ENCODE measurements around the gene USP35. TPM values are rescaled to one million over a fixed set of nuclear protein-coding genes. Genes with fewer than 3 reads are reported as not detected.

USP35 gene
- total RNA-seq, 1 experiment from 2014 or later: 8.5 TPM

DNA sequence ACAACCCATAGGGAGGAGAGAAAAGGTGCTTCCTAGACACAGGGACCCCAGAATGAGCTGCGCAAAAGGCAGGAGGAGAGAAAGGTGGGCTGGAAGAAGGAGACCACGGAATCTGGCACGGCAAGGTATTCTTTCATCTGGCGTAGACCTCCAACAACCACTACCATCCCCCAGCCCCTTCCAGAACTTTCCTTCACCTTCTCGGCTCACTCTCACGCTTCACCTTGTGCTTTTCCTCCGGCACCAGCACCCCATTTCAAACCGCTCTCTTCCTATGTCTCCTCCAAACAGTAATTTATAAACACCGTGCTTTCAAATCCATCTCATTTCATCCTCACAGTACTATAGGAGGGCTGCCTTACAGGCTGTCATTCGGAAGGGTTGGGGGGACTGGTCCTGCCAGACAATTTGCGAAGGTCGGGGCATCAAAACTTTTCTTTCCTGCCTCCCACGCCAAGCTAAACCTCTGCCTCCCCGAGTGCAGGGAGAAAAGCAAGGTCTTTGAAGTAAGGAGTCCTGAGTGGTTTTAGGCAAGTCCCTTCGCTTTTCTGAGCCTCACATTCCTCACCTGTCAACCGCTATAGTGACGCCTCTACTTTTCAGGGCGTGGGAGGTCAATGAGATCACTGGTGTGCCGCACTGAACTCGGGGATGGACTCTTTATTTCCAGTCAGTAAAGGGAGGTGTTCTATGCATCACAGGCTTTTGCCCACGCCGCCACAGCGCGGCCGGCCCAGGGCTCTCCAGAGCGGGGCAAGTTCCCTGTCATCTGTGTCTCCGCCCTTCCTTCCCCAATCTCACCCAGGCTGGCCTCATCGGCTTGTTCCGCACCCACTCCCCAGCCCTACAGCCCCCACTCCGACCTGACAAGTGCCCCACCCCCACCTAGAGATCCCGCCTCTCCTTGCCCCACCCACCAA, 1.1 kb upstream of the USP35 start:
- Histone ChIP-seq H3K27me3 (ENCODE audit: low read length) (no peaks in the 10 kb centered on the region), H3K36me3 (ENCODE audit: low read depth, low read length) (peaks cover 2% of the 10 kb centered on the region; the same call in 1 of the 2 replicates), H3K9ac (ENCODE audit: low read length) (peak overlapping the region; percentile 81), H3K79me2 (ENCODE audit: low read length) (peaks cover 62% of the 10 kb centered on the region), H3F3A (ENCODE audit: low read length, unreplicated experiment) (no peaks in the 10 kb centered on the region), H3K9me2 (replicated peaks; ENCODE audit: low read length) (no peaks in the 10 kb centered on the region), H3K27ac (ENCODE audit: low read length) (peak overlapping the region; percentile 50; the same call in 1 of the 2 replicates), H3K4me2 (ENCODE audit: low read length) (peak overlapping the region; percentile 99), H3K4me3 (ENCODE audit: low read length) (peak overlapping the region; percentile 97), H3K9me3 (ENCODE audit: low read length) (no peaks in the 10 kb centered on the region), H3K4me1 (ENCODE audit: insufficient read depth, low read length) (peaks cover 40% of the 10 kb centered on the region), H4K20me1 (ENCODE audit: low read length) (no peaks in the 10 kb centered on the region), H2AFZ (ENCODE audit: low read length) (peak overlapping the region; percentile 91)
- POLR2A ChIA-PET (ENCODE audit: unreplicated experiment): interaction anchor here (0.5 to 1.0 kb wide), 3 partner anchors 38 to 44 kb away, joined by 3 read pairs; no protein-coding TSS in a partner anchor
- BruUV-seq (replicated peaks): TSS peak; percentile 36
- no peak for DNase-seq
- TF ChIP-seq, protein P1, sequence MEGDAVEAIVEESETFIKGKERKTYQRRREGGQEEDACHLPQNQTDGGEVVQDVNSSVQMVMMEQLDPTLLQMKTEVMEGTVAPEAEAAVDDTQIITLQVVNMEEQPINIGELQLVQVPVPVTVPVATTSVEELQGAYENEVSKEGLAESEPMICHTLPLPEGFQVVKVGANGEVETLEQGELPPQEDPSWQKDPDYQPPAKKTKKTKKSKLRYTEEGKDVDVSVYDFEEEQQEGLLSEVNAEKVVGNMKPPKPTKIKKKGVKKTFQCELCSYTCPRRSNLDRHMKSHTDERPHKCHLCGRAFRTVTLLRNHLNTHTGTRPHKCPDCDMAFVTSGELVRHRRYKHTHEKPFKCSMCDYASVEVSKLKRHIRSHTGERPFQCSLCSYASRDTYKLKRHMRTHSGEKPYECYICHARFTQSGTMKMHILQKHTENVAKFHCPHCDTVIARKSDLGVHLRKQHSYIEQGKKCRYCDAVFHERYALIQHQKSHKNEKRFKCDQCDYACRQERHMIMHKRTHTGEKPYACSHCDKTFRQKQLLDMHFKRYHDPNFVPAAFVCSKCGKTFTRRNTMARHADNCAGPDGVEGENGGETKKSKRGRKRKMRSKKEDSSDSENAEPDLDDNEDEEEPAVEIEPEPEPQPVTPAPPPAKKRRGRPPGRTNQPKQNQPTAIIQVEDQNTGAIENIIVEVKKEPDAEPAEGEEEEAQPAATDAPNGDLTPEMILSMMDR (conservative IDR thresholded peaks at IDR 0.05; ENCODE audit: low read depth, low read length): no peak
- no peak for TF ChIP-seq EZH2phosphoT487 (IDR thresholded peaks at IDR 0.05; ENCODE audit: borderline replicate concordance, low read length)
- no peak for TF ChIP-seq EZH2 (IDR thresholded peaks at IDR 0.05; ENCODE audit: low read length, unreplicated experiment)
- CTCF ChIA-PET: interaction anchor here (0.7 to 1.1 kb wide), 2 partner anchors 16 to 38 kb away, joined by 3 to 11 read pairs; no protein-coding TSS in a partner anchor
- intact Hi-C loops (cut with micrococcal nuclease): loop anchor here (1.0 kb wide), 1 partner anchor 38 kb away; no protein-coding TSS in a partner anchor
- peak; percentile 17 for ATAC-seq

DNA sequence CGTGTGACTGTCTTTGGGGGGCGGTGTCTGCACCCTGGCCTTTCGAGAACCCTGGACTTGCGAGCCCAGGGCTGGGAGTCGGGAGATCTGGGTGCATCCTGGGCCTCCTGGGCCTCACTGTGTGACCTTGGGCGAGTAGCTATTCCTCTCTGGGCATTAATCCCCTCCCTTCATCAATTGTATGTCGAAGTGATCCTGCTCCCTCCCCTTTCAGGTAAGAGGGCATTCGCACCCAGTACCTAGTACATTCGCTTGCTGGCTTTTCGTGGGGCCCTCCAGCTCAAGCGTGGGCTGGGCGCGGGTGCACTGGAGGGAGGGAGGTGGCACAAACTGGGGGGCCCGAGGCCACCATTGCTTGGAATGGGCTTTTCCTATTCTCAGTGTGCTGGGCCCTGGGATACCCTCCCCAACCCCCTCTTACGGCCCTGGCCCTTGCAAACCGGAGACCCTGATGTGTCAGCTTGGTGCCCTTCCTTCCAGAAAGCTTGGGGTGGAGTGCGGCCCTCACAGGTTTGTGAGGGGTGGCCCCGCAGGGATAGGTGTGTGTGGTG, 530 bp downstream of the USP35 start:
- DNase-seq (no peak), ATAC-seq (no peak; the same call in 1 of the 2 replicates)
- H3K9me3 ChIP-seq (ENCODE audit: low read length): no peaks in the 10 kb centered on the region
- H3K79me2 ChIP-seq (ENCODE audit: low read length): peaks cover 62% of the 10 kb centered on the region
- H2AFZ ChIP-seq (ENCODE audit: low read length): peak overlapping the region; percentile 91
- H3K27me3 ChIP-seq (ENCODE audit: low read length): no peaks in the 10 kb centered on the region
- H3K36me3 ChIP-seq (ENCODE audit: low read depth, low read length): no peaks in the 10 kb centered on the region
- peak overlapping the region; percentile 99 for H3K4me2 ChIP-seq (ENCODE audit: low read length)
- no peak overlapping the region for H3K27ac ChIP-seq (ENCODE audit: low read length)
- H3K4me3 ChIP-seq (ENCODE audit: low read length): peak overlapping the region; percentile 97
- CTCF ChIA-PET: interaction anchor here (1.1 kb wide), 1 partner anchor 40 kb away, joined by 3 read pairs; no protein-coding TSS in a partner anchor
- H3K9me2 ChIP-seq (replicated peaks; ENCODE audit: low read length): no peaks in the 10 kb centered on the region
- H3K9ac ChIP-seq (ENCODE audit: low read length): peak overlapping the region; percentile 81
- peaks cover 44% of the 10 kb centered on the region for H3K4me1 ChIP-seq (ENCODE audit: insufficient read depth, low read length)
- TSS peak; percentile 38 for BruUV-seq (replicated peaks)
- no peaks in the 10 kb centered on the region for H4K20me1 ChIP-seq (ENCODE audit: low read length)
- intact Hi-C loops (cut with micrococcal nuclease): no loop called here
- no peaks in the 10 kb centered on the region for H3F3A ChIP-seq (ENCODE audit: low read length, unreplicated experiment)
- POLR2A ChIA-PET (ENCODE audit: unreplicated experiment): no interaction called here
- TF ChIP-seq EZH2phosphoT487 (IDR thresholded peaks at IDR 0.05; ENCODE audit: borderline replicate concordance, low read length) (no peak), EZH2 (IDR thresholded peaks at IDR 0.05; ENCODE audit: low read length, unreplicated experiment) (no peak)
- TF ChIP-seq, protein P1 (conservative IDR thresholded peaks at IDR 0.05; ENCODE audit: low read depth, low read length): no peak
